Neural progenitor cell (in vitro differentiated cells): ENCODE data around the gene PHAX.

ENCODE experiments used
- CTCF ChIP-seq: fragments of 200-600 bp; sonication (generic); IDR thresholded peaks from 2 replicates; pipeline ENCODE4 v1.5.1; 2017; ENCODE audit warnings: antibody characterized with exemption, mild to moderate bottlenecking
- EZH2 ChIP-seq: fragments of 200-600 bp; sonication (generic); IDR thresholded peaks from 2 replicates; pipeline ENCODE4 v1.6.1; 2017; ENCODE audit warnings: antibody characterized with exemption, mild to moderate bottlenecking, moderate library complexity

GRCh38 chr5:126624534-126624933, 23.8 kb downstream of the PHAX start:
- TF ChIP-seq EZH2 (no peak), CTCF (no peak)
